HG02610 (cell line): Measurements from ENCODE around the gene MS4A18.
"Not testable (repeated sequence)": the region's sequence is repeated elsewhere in the genome, so short reads cannot be mapped to it uniquely, and the experiment has no call there.

ENCODE experiments used
- ATAC-seq: cut with Tn5 transposase; IDR thresholded peaks from one replicate; pipeline ENCODE4 v1.9.1; 2021; ENCODE audit warnings: mild to moderate bottlenecking, moderate library complexity; ENCODE audit not compliant: unreplicated experiment

The MS4A18 gene

DNA sequence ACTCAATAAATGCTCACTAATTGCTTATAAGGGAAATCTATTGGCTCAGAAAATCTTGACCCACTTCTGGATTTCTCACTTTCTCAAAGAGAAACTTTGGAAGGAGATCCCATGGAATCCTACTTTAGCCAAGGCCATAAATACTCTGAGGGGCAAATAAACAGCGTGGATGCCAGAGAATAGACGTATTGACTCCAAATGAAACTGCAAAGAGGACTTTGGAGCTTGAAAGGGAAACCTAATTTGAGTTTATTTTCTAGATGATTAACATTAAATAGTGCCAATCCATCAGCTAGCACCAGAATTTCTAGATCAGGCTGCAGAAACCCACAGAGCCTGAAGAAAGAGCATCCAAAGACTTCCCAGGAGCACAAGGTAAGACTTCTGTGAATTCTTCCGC is at the start of gene MS4A18:
MS4A18 (plus strand) TSS at position 301 of the 400 bp plus-strand sequence.
- no peak for ATAC-seq

- not testable (repeated sequence) for ATAC-seq
Measured at GRCh38 chr11:60678231-60678630, 46.3 kb upstream of the MS4A18 start.

GRCh38 chr11:60679879-60680278 is 44.6 kb upstream of the MS4A18 start:
- no peak for ATAC-seq

- ATAC-seq = no peak
Measured at GRCh38 chr11:60680455-60681119, 43.9 kb upstream of the MS4A18 start.

GRCh38 chr11:60684541-60684848 is 40.0 kb upstream of the MS4A18 start:
- peak; percentile 11 for ATAC-seq

DNA sequence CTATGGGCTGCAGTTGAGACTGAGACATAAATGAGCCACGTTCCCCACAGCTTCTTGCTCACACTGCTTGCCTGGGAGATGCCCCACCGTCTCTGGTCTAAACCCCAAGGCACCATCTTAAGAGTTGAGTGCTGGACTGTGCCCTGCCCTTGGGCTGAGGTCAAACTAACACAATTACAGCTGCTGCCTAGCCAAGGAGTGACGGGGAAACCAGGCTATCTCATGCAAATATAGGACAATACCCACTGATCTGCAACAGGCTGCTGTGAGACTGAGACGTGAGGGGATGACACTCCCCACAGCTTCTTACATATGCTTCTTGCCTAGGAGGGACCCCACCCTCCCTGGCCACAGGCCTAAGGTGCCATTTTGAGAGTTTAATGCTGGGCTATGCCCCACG is 32.9 kb upstream of the MS4A18 start:
- no peak for ATAC-seq

DNA sequence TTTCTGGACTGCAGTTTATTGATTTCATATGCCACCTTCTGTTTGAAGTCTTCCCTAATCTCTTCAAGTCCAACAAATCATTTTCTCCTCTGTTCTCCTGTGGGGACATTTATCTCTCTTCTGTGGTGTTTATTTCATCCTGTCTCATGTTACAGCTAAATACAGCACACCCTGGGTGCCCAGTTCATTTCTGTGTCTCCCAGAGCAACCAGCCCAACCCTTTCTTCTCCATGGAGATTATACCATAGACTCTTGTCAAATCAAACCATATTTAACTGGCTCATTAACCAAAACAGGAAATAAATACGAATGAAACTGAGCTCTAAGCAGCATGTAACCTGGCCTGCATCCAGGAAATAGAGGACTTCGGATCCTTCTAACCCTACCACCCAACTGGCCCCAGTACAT is 25.2 kb upstream of the MS4A18 start, which contains the start of gene MS4A8:
MS4A8 (plus strand) TSS at position 329 of the 408 bp plus-strand sequence. CDS start 1,249 bp downstream, outside the sequence.
- no peak for ATAC-seq

GRCh38 chr11:60699936-60700335 is 24.6 kb upstream of the MS4A18 start:
- no peak for ATAC-seq

GRCh38 chr11:60700689-60701468 is 23.6 kb upstream of the MS4A18 start:
- no peak for ATAC-seq

GRCh38 chr11:60701469-60701818 is 23.1 kb upstream of the MS4A18 start:
- no peak for ATAC-seq

DNA sequence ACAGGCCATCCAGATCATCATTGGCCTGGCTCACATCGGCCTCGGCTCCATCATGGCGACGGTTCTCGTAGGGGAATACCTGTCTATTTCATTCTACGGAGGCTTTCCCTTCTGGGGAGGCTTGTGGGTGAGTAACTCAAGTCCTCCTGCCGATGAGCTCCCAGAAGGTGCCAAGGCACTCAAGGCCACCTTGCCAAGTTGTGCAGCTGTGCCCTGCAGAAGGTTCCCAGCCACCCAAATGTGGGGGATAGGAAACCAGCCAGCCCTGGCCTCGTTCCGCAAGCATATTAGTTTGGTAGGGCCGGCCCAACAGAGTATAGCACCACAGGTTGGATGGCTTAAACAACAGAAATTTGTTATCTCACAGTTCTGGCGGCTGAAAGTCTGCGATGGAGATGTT is 21.1 kb upstream of the MS4A18 start:
- no peak for ATAC-seq

GRCh38 chr11:60705895-60706294 is 18.6 kb upstream of the MS4A18 start:
- ATAC-seq = no peak

DNA sequence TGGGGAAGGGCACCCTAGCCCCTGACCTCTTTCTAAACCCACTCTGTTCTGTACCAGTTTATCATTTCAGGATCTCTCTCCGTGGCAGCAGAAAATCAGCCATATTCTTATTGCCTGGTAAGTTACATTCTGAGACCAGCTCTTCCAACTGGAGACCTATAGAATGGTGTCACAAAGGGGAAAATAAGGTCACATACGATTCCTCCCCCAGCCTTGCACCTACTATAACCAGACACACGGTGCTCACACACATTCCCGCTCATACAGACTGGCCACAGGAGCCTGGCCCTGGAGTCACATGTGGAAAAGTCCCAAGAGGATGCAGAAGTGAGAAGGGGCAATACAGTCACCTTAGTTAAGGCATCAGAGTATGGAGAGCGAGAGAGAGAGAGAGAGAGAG is 17.6 kb upstream of the MS4A18 start:
- ATAC-seq = no peak

- ATAC-seq = no peak
Measured at GRCh38 chr11:60710482-60710881, 14.0 kb upstream of the MS4A18 start.

DNA sequence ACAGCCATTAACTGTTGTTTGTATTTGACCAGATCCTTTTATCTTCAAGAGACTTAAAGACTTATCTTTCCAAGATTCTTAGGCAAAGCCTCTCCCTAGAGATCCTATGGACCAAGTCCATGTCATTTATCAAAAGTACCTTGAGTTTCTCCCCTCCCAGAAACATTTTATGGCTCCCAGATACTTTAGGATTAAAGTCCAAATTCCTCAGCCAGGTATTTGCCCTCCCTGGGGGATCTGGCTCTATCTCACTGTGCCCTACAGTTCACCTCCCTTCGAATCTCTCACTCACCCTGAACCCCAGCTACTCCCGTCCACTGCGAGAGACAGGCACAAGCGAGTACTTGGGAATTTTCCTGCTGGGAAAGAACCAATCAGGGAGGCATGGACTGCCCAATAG is 13.2 kb upstream of the MS4A18 start:
- ATAC-seq = no peak

DNA sequence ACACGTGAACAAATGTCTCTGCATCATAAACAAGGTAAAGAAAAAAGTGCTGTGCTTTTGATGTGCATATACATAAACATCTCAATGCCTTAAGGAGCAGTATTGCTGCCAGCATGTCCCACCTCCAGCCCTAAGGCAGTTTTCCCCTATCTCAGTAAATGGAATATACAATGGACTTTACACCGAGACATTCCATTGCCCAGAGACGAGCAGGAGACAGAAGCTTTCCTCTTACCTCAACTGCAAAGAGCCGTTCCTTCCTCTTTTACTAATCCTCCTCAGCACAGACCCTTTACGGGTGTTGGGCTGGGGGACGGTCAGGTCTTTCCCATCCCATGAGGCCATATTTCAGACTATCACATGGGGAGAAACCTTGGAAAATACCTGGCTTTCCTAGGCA is 11.1 kb upstream of the MS4A18 start:
- not testable (repeated sequence) for ATAC-seq

GRCh38 chr11:60717956-60718355 is 6.6 kb upstream of the MS4A18 start:
- no peak for ATAC-seq

GRCh38 chr11:60718524-60719316 is 5.8 kb upstream of the MS4A18 start:
- no peak for ATAC-seq

- no peak for ATAC-seq
Measured at GRCh38 chr11:60719391-60719790, 5.1 kb upstream of the MS4A18 start.

- no peak for ATAC-seq
Measured at GRCh38 chr11:60720460-60720859, 4.1 kb upstream of the MS4A18 start.

DNA sequence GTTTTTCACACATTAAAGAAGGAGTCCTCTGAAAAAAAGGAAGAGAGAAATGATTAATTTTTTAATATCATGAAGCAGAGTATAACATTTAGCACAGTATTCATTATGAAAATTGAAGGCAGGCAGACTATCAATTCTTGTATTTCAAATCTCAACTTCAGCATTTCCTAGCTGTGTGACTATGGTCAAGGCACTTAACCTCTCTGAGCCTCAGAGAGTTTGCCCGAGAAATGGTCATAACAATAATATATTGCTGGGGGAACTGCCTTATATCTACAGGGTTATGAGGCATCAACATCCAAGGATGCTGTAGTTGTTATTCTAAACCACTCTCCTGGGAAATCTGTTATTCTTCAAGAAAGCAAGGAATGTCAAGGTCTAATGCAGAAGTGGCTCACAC is 1.1 kb downstream of the MS4A18 start:
- ATAC-seq = no peak

GRCh38 chr11:60731586-60731985 is 7.1 kb downstream of the MS4A18 start:
- no peak for ATAC-seq
